T-cell (primary cell): ENCODE data around the gene MAP2K4. TPM values are rescaled to one million over a fixed set of nuclear protein-coding genes. Genes with fewer than 3 reads are reported as not detected.

Experiments used
- ATAC-seq, 4 experiments: fragments of 200-7000 bp in 3 of 4; fragments of 150-1000 bp in 1 of 4; cut with Tn5 transposase; replicated peaks in 1 of 4; 1 replicate in 3 of 4; 2 replicates in 1 of 4; pipeline ENCODE4 v1.10.0; 2021; ENCODE audit warnings: moderate library complexity in 3 of 4, mild to moderate bottlenecking in 2 of 4, moderate number of reproducible peaks in 1 of 4
- CTCF ChIA-PET, 2 donors: fragments of 300-600 bp; sonication (Branson Sonifier 250); formaldehyde crosslinking; loops; one replicate each; lab custom pipeline; 2022; ENCODE audit warnings: antibody characterized with exemption in 2 of 2; lab: Charles Lee
- POLR2A ChIA-PET, 2 donors: fragments of 300-600 bp; sonication (Branson Sonifier 250); formaldehyde crosslinking; loops; one replicate each; lab custom pipeline; 2022; ENCODE audit warnings: antibody characterized with exemption in 2 of 2; lab: Charles Lee
- DNase-seq, 35 experiments: peaks; one replicate each; pipeline versions ENCODE4 v3.0.0 to v3.0.0-alpha.2; 2013 to 2023
- H3K27ac ChIP-seq: one replicate; pipeline ENCODE4 v1.5.1; 2013; ENCODE audit warnings: low read length
- H3K27me3 ChIP-seq, 2 experiments: replicated peaks in 1 of 2; 1 replicate in 1 of 2; 2 replicates in 1 of 2; pipeline versions ENCODE4 v1.6.1 to v1.7.0; 2013; ENCODE audit warnings: low read length in 1 of 2, mixed read lengths in 1 of 2; ENCODE audit not compliant: control insufficient read depth in 2 of 2, insufficient read depth in 2 of 2; ENCODE audit errors: extremely low read depth in 1 of 2
- H3K36me3 ChIP-seq, 2 donors: 1 replicate in 1 of 2; 2 replicates in 1 of 2; pipeline versions ENCODE4 v1.6.1 to v1.7.0; 2013; ENCODE audit warnings: low read length in 1 of 2; ENCODE audit not compliant: control insufficient read depth in 2 of 2, insufficient read depth in 1 of 2; ENCODE audit errors: extremely low read depth in 1 of 2
- H3K4me1 ChIP-seq, 2 experiments: 1 replicate in 1 of 2; 2 replicates in 1 of 2; pipeline versions ENCODE4 v1.6.1 to v1.7.0; 2013; ENCODE audit warnings: low read length in 2 of 2, mixed read lengths in 1 of 2; ENCODE audit not compliant: insufficient read depth in 2 of 2, control insufficient read depth in 1 of 2; ENCODE audit errors: extremely low read depth in 1 of 2
- H3K4me3 ChIP-seq, 2 donors: 1 replicate in 1 of 2; 2 replicates in 1 of 2; pipeline versions ENCODE4 v1.5.1 to v1.7.0; 2013; ENCODE audit warnings: mild to moderate bottlenecking in 2 of 2, low read length in 1 of 2, moderate library complexity in 1 of 2; ENCODE audit not compliant: control insufficient read depth in 1 of 2; ENCODE audit errors: extremely low read depth in 1 of 2
- H3K9me3 ChIP-seq: 2 replicates; pipeline ENCODE4 v1.7.0; 2013
- H3K27ac Mint-ChIP-seq, 2 donors: one replicate each; pipeline ENCODE4 v1.8.0; 2020 to 2021; ENCODE audit warnings: mild to moderate bottlenecking in 2 of 2, mixed read lengths in 2 of 2
- H3K27me3 Mint-ChIP-seq, 2 donors: one replicate each; pipeline ENCODE4 v1.8.0; 2021 to 2022; ENCODE audit warnings: mixed read lengths in 2 of 2
- H3K36me3 Mint-ChIP-seq: one replicate; pipeline ENCODE4 v1.8.0; 2021; ENCODE audit warnings: mixed read lengths
- H3K4me1 Mint-ChIP-seq, 3 donors: one replicate each; pipeline ENCODE4 v1.8.0; 2020 to 2022; ENCODE audit warnings: mixed read lengths in 3 of 3, mild to moderate bottlenecking in 1 of 3
- H3K4me3 Mint-ChIP-seq, 3 donors: one replicate each; pipeline ENCODE4 v1.8.0; 2020 to 2022; ENCODE audit warnings: mild to moderate bottlenecking in 3 of 3, mixed read lengths in 3 of 3, moderate library complexity in 3 of 3
- H3K9me3 Mint-ChIP-seq, 3 donors: one replicate each; pipeline ENCODE4 v1.8.0; 2020 to 2022; ENCODE audit warnings: mixed read lengths in 3 of 3
- WGBS: methylation state at CpG from one replicate; pipeline ENCODE4 v1.1.5; 2013; ENCODE audit warnings: missing lambda C conversion rate; ENCODE audit not compliant: insufficient coverage; 5-methylcytosine and 5-hydroxymethylcytosine counted together
- total RNA-seq, 35 experiments: library from RNA in 6 of 35; stranded (reverse) in 6 of 35; fragments of 120-200 nt in 1 of 35; gene quantifications; one replicate each; pipeline versions ENCODE4 v1.2.1 to v1.2.4 and lab custom pipeline; 2013 to 2026

MAP2K4 gene
- total RNA-seq, 5 donors from 2014 or later (not counting 1 experiment from before 2014, with no cell fraction given): 29.4 to 34.6 (median 33.6) TPM

GRCh38 chr17:12053552-12053951, 32.9 kb downstream of the MAP2K4 start:
- peak in 1 of 4 experiments; percentile 42 for ATAC-seq
- Histone ChIP-seq H3K4me3 (no peak overlapping the region), H3K36me3 (no peaks in the 10 kb centered on the region), H3K27ac (no peak overlapping the region), H3K27me3 (no peaks in the 10 kb centered on the region), H3K4me1 (peaks cover 2 to 16% of the 10 kb centered on the region in 2 experiments), H3K9me3 (no peaks in the 10 kb centered on the region)
- Mint-ChIP-seq H3K9me3 (no peaks in the 10 kb centered on the region), H3K27me3 (no peaks in the 10 kb centered on the region), H3K36me3 (peaks cover 10% of the 10 kb centered on the region), H3K4me1 (peaks cover 81 to 93% (median 88%) of the 10 kb centered on the region in 3 donors), H3K27ac (peak overlapping the region; percentile 69 to 77), H3K4me3 (peak overlapping the region in 1 of 3 donors; percentile 71)
- no CpG with 5 or more reads among the region's 3 CpGs for WGBS
- CTCF ChIA-PET: no interaction called here
- no peak for DNase-seq
- POLR2A ChIA-PET: no interaction called here

- H3K27me3 ChIP-seq: no peaks in the 10 kb centered on the region
- Mint-ChIP-seq H3K36me3 (peaks cover 24% of the 10 kb centered on the region), H3K27ac (peak overlapping the region; percentile 32 to 44), H3K27me3 (no peaks in the 10 kb centered on the region), H3K4me3 (no peak overlapping the region), H3K9me3 (no peaks in the 10 kb centered on the region), H3K4me1 (peaks cover 70 to 77% (median 77%) of the 10 kb centered on the region in 3 donors)
- H3K9me3 ChIP-seq: no peaks in the 10 kb centered on the region
- CTCF ChIA-PET: no interaction called here
- H3K36me3 ChIP-seq: peaks cover 2 to 4% of the 10 kb centered on the region in 2 donors
- POLR2A ChIA-PET: interaction anchor here in 1 of 2 donors (1.0 kb wide), 1 partner anchor 60 kb away, joined by 3 read pairs; no protein-coding TSS in a partner anchor
- H3K4me1 ChIP-seq: peaks cover 0 to 14% of the 10 kb centered on the region in 2 experiments
- no peak overlapping the region for H3K27ac ChIP-seq
- ATAC-seq (peak in 1 of 4 experiments; percentile 32), DNase-seq (no peak)
- H3K4me3 ChIP-seq: no peak overlapping the region
Observed at GRCh38 chr17:12055889-12056288, 35.2 kb downstream of the MAP2K4 start.

DNA sequence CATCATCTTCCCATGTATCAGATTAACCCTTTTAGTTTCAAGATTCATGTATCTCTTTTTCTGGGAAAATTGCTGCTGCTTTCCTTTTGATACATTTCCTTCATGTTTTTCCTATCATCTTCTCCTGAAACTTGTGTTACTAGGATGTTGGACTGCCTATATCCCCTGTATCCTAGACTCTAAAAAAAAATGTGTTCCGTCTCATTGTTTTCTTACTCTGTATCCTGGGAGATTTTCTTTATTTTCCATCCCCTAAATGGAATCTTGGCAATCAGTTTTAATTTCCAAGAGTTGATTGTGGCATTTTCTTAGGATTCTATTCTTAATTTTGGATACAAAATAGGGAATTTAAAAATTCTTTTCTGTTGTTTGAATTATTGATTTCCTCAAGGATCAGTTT, 36.8 kb downstream of the MAP2K4 start:
- H3K9me3 Mint-ChIP-seq: no peaks in the 10 kb centered on the region
- H3K4me3 ChIP-seq: no peak overlapping the region
- WGBS: no CpG with 5 or more reads among the region's 1 CpG
- no peaks in the 10 kb centered on the region for H3K9me3 ChIP-seq
- peaks cover 33% of the 10 kb centered on the region for H3K36me3 Mint-ChIP-seq
- H3K27me3 ChIP-seq: no peaks in the 10 kb centered on the region
- no peak overlapping the region for H3K4me3 Mint-ChIP-seq
- peaks cover 61 to 74% (median 61%) of the 10 kb centered on the region in 3 donors for H3K4me1 Mint-ChIP-seq
- peaks cover 2 to 4% of the 10 kb centered on the region in 2 donors for H3K36me3 ChIP-seq
- CTCF ChIA-PET: no interaction called here
- DNase-seq (no peak), ATAC-seq (no peak)
- no peak overlapping the region for H3K27ac Mint-ChIP-seq
- H3K27me3 Mint-ChIP-seq: no peaks in the 10 kb centered on the region
- no peak overlapping the region for H3K27ac ChIP-seq
- H3K4me1 ChIP-seq: peaks cover 0 to 10% of the 10 kb centered on the region in 2 experiments
- POLR2A ChIA-PET: no interaction called here

- Histone ChIP-seq H3K27ac (no peak overlapping the region), H3K4me3 (no peak overlapping the region), H3K4me1 (peaks cover 0 to 6% of the 10 kb centered on the region in 2 experiments), H3K36me3 (peaks cover 2 to 4% of the 10 kb centered on the region in 2 donors), H3K27me3 (no peaks in the 10 kb centered on the region), H3K9me3 (no peaks in the 10 kb centered on the region)
- DNase-seq: no peak
- Mint-ChIP-seq H3K27me3 (no peaks in the 10 kb centered on the region), H3K36me3 (peaks cover 41% of the 10 kb centered on the region), H3K27ac (no peak overlapping the region), H3K4me1 (peaks cover 52 to 64% (median 53%) of the 10 kb centered on the region in 3 donors), H3K9me3 (no peaks in the 10 kb centered on the region), H3K4me3 (no peak overlapping the region)
- ATAC-seq: no peak
- CTCF ChIA-PET: no interaction called here
- POLR2A ChIA-PET: no interaction called here
Observed at GRCh38 chr17:12058535-12058934, 37.9 kb downstream of the MAP2K4 start.

DNA sequence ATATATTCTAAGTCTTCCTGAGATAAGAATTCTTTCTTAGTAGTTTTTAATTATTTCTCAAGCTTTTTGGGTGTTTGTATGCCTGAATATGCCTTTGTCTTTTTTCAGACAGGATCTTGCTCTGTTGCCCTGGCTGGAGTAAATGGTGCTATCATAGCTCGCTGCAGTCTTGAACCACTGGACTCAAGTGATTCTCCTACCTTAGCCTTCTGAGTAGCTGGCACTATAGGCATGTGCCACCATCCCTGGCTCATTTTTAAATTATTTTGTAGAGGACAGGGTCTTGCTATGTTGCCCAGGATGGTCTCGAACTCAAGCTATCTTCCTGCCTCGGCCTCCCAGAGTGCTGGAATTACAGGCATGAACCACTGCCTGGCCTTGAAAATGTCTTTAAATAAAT, 41.6 kb downstream of the MAP2K4 start:
- ATAC-seq (no peak), DNase-seq (no peak)
- ChIA-PET CTCF (interaction anchor here in 1 of 2 donors (0.6 kb wide), 1 partner anchor 967 kb away, joined by 4 read pairs; no protein-coding TSS in a partner anchor), POLR2A (no interaction called here)
- no peaks in the 10 kb centered on the region for H3K4me1 ChIP-seq
- H3K4me3 ChIP-seq: no peak overlapping the region
- H3K4me3 Mint-ChIP-seq: no peak overlapping the region
- WGBS: 100% methylated on average over 1 of the region's 3 CpGs
- H3K27ac Mint-ChIP-seq: no peak overlapping the region
- H3K36me3 ChIP-seq: peaks cover 5 to 6% of the 10 kb centered on the region in 2 donors
- no peak overlapping the region for H3K27ac ChIP-seq
- no peaks in the 10 kb centered on the region for H3K9me3 ChIP-seq
- H3K4me1 Mint-ChIP-seq: peaks cover 18 to 29% (median 22%) of the 10 kb centered on the region in 3 donors
- H3K27me3 ChIP-seq: no peaks in the 10 kb centered on the region
- no peaks in the 10 kb centered on the region for H3K9me3 Mint-ChIP-seq
- peaks cover 48% of the 10 kb centered on the region for H3K36me3 Mint-ChIP-seq
- no peaks in the 10 kb centered on the region for H3K27me3 Mint-ChIP-seq

DNA sequence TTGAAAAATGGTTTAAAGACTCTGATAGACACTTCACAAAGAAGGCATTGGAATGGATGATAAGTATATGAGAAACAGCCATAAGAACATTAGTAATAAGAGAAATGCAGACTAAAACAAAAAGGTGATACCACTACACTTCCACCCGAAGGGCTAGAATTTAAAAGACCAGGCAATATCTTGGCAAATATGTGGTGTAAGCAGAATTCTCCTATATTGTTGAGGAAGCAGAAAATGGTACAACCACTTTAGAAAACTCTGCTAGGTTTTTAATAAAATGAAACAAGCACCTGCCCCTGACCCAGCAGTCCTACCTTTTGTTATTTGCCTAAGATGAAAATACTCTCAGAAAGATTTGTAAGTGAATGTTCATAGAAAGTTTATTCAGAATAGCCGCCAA, 43.7 kb downstream of the MAP2K4 start:
- H3K9me3 ChIP-seq: no peaks in the 10 kb centered on the region
- no peaks in the 10 kb centered on the region for H3K4me1 ChIP-seq
- POLR2A ChIA-PET: no interaction called here
- H3K27me3 ChIP-seq: no peaks in the 10 kb centered on the region
- no CpG with 5 or more reads among the region's 2 CpGs for WGBS
- ATAC-seq: no peak
- no peak for DNase-seq
- no peak overlapping the region for H3K4me3 Mint-ChIP-seq
- H3K4me1 Mint-ChIP-seq: peaks cover 12 to 20% (median 13%) of the 10 kb centered on the region in 3 donors
- no peak overlapping the region for H3K4me3 ChIP-seq
- peaks cover 5 to 11% of the 10 kb centered on the region in 2 donors for H3K36me3 ChIP-seq
- peaks cover 39% of the 10 kb centered on the region for H3K36me3 Mint-ChIP-seq
- CTCF ChIA-PET: no interaction called here
- no peak overlapping the region for H3K27ac ChIP-seq
- no peaks in the 10 kb centered on the region for H3K27me3 Mint-ChIP-seq
- no peaks in the 10 kb centered on the region for H3K9me3 Mint-ChIP-seq
- H3K27ac Mint-ChIP-seq: no peak overlapping the region

DNA sequence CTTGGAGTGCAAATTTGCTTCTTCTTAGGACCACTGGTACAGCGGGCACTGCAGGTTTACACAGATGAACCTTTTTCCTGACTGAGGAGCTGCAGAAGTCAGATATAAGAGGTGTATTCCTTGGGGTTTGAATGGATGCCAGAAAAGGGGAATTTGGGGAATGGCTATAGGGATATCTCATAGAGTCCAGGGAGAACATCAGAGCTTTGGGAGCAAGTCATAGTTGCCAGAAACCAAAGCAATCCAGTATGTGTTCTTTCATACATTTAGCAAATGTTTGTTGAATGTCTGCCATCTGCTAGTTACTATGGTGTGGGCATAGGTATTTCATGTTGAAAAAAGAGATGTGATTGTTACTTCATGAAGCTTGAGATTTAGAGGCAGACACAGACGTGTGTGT, 46.8 kb downstream of the MAP2K4 start:
- Histone ChIP-seq H3K36me3 (peaks cover 3 to 7% of the 10 kb centered on the region in 2 donors), H3K9me3 (no peaks in the 10 kb centered on the region), H3K27ac (no peak overlapping the region), H3K4me1 (no peaks in the 10 kb centered on the region), H3K27me3 (no peaks in the 10 kb centered on the region), H3K4me3 (no peak overlapping the region)
- no peak overlapping the region for H3K4me3 Mint-ChIP-seq
- no peaks in the 10 kb centered on the region for H3K9me3 Mint-ChIP-seq
- H3K36me3 Mint-ChIP-seq: peaks cover 27% of the 10 kb centered on the region
- DNase-seq: no peak
- POLR2A ChIA-PET: no interaction called here
- CTCF ChIA-PET: no interaction called here
- peaks cover 0 to 5% (median 4%) of the 10 kb centered on the region in 3 donors for H3K4me1 Mint-ChIP-seq
- no peak for ATAC-seq
- no peak overlapping the region for H3K27ac Mint-ChIP-seq
- 100% methylated on average over 1 of the region's 2 CpGs for WGBS
- no peaks in the 10 kb centered on the region for H3K27me3 Mint-ChIP-seq
